ENCODE results near the gene ZFYVE9. TPM values are rescaled to one million over a fixed set of nuclear protein-coding genes. Genes with fewer than 3 reads are reported as not detected.

The ZFYVE9 gene
- total RNA-seq, 1 experiment from 2014 or later, result 28.4 TPM

DNA sequence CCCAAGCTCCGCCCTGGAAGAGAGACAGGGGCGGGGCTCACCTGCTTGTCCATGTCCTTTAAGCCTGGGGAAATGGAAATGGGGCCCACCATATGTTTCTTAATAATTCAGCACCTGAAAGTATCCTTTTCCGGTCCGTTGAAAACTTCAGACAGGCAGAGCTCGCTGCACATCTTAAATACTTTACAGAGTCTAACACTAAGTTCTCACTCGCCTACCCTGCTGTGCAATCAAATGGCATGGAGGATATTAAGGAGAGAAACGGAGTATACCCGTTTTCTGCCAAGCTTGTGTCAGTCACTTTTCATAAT lies 224.6 kb downstream of the ZFYVE9 start:
- H3K9me3 ChIP-seq (ENCODE audit: control insufficient read depth, low read depth, low read length), result no peaks in the 10 kb centered on the region
- no peaks in the 10 kb centered on the region for H3K79me1 ChIP-seq (ENCODE audit: insufficient read depth, low read depth, low read length, poor library complexity, severe bottlenecking)
- Mint-ChIP-seq H3K27me3 (ENCODE audit: low read depth) (no peaks in the 10 kb centered on the region), H3K27ac (peak overlapping the region in 2 of 3 experiments; percentile 48 to 92; a peak in 4 of 7 replicates), H3K9me3 (no peaks in the 10 kb centered on the region), H3K36me3 (ENCODE audit: insufficient read depth in 1 of 3, low read depth in 3 of 3) (peaks cover 4 to 33% (median 20%) of the 10 kb centered on the region in 3 experiments; a peak in 6 of 7 replicates), H3K4me3 (peak overlapping the region; percentile 89 to 91), H3K4me1 (peaks cover 28 to 29% of the 10 kb centered on the region in 2 experiments)
- H3K14ac ChIP-seq (ENCODE audit: insufficient read depth, low read length), result no peak overlapping the region
- H3T11ph ChIP-seq (ENCODE audit: low read length), result no peak overlapping the region
- no peak overlapping the region for H4K8ac ChIP-seq (replicated peaks; ENCODE audit: insufficient read length, low read depth, low read length)
- H3K27ac ChIP-seq (ENCODE audit: insufficient read length, low read depth, low read length), result no peak overlapping the region
- no peak overlapping the region for H2BK15ac ChIP-seq (ENCODE audit: low read depth, low read length)
- WGBS (ENCODE audit: extremely low coverage, insufficient read length, low lambda C conversion rate), result no CpG with 5 or more reads among the region's 8 CpGs
- H3K9ac ChIP-seq (ENCODE audit: extremely low read depth, insufficient read length, low read length), result no peak overlapping the region
- H4K5ac ChIP-seq (ENCODE audit: insufficient read length, low read depth, low read length), result no peak overlapping the region
- H2AK5ac ChIP-seq (ENCODE audit: insufficient read length, low read length), result no peak overlapping the region
- H2BK12ac ChIP-seq (ENCODE audit: insufficient read length, low read depth, low read length), result no peak overlapping the region
- no peak for DNase-seq
- H2BK20ac ChIP-seq (ENCODE audit: low read depth, low read length, poor library complexity, severe bottlenecking), result no peak overlapping the region
- H2BK120ac ChIP-seq (ENCODE audit: low read depth, low read length, poor library complexity, severe bottlenecking), result no peak overlapping the region
- H3K27me3 ChIP-seq (ENCODE audit: insufficient read depth, low read length), result no peaks in the 10 kb centered on the region
- H3K79me2 ChIP-seq (ENCODE audit: insufficient read depth, low read length), result no peaks in the 10 kb centered on the region
- H3K4me1 ChIP-seq (ENCODE audit: insufficient read depth, low read length), result no peaks in the 10 kb centered on the region
- H4K20me1 ChIP-seq (ENCODE audit: control insufficient read depth, insufficient read depth, insufficient read length), result no peaks in the 10 kb centered on the region
- peaks cover 5% of the 10 kb centered on the region for H3K23me2 ChIP-seq (ENCODE audit: insufficient read length, low read depth, low read length, poor library complexity, severe bottlenecking)
- no peak overlapping the region for H3K4ac ChIP-seq (ENCODE audit: low read depth, low read length)
- H3K23ac ChIP-seq (ENCODE audit: insufficient read length, low read depth, low read length), result no peak overlapping the region
- H2BK5ac ChIP-seq (ENCODE audit: insufficient read length, low read length), result no peak overlapping the region
- no peak for TF ChIP-seq CTCF (conservative IDR thresholded peaks at IDR 0.05)
- no peak overlapping the region for H3K56ac ChIP-seq (ENCODE audit: insufficient read length, low read depth, low read length)
- no peak overlapping the region for H4K91ac ChIP-seq (ENCODE audit: insufficient read length, low read depth, low read length)
- no peak overlapping the region for H2AFZ ChIP-seq (ENCODE audit: low read length)
- H3K18ac ChIP-seq (ENCODE audit: insufficient read length, low read depth, low read length), result no peak overlapping the region
- peak overlapping the region; percentile 57 for H3K4me2 ChIP-seq (ENCODE audit: insufficient read depth, insufficient read length, low read length)
